Inferior parietal cortex (tissue), 1 donor: ENCODE measurements around the gene CHST4.
"Not testable (repeated sequence)": the region's sequence is repeated elsewhere in the genome, so short reads cannot be mapped to it uniquely, and the experiment has no call there.

Source experiments
- DNase-seq: peaks from one replicate; pipeline ENCODE4 v3.0.0-alpha.2; 2016; ENCODE audit errors: extremely low spot score

CHST4 gene

DNA sequence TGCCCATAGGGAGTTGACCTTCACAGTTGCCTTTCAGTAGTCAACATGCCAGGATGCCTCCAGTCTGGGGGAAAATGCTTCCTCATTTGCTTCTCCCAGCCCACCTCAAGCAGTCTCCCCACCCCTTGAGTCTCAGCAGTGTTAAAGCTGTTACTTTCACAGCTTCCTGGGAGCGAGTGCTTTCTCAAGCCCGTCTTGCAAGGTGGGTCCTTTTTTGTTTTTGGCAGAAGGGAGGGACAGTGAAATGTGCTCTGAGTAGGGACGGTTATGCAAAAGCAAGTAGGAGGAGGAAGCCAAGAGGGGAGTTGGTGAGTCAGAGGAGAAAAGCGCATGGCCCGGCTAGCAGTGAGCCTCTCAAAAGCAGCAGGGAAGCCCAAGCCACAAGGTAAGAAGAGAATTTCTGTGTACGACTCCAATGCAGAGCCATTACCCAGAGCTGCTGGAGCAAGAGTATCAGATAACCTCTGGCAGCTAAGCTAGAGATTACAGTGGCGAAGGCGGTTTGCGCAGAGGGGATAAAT, at the start of gene CHST4:
CHST4 (plus strand) TSS at position 316 of the 521 bp plus-strand sequence. CDS start 10,252 bp downstream, outside the sequence.
- no peak for DNase-seq

DNA sequence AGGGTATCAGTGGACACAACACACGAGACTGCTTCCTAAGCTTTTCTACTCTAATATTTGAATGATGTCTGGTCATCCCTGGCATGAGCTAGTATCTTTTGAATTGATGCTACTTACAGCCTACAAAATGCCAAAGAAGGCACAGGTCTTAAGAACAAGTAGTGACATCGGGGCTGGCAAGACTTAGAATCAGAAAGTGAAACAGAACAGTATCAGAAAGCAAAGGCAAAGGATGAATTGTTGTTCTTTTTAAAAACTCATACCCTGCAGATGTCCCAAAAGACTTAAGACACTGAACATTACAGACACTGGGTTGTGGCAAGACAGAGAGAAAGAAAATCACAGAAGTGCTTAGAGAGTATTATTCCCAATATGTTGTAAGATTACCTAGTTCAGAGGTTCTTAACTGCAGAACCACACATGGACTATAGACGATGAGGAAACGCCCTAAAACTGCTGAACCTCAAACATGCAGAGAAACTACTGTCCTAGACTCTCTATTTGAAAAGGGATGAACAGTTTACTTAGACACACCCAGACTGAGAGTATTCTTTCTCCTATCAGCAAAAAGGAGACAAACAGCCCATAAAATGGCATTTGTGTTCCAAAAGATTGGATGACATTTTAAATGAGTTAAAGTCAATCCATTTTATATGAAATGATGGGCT, 49.6 kb upstream of the CHST4 start:
- no peak for DNase-seq

DNA sequence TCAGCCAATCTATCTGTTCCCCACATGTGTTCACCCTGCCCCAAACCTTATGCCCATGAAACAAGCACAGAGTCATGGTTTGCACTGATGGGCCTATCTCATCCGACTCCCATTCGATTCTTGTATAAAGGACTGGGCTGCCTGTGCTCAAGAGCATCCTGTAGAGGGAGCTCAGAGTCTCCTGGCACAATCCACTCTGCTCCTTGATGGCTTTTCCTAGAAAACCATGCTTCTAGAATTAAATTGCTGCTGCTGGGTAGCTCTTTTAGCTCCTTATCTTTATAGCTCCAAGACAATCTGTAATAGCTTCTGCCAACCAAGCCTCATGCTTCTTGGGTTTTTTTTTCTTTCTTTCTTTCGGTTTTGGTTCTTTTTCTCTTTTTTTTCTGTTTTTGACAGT, 46.8 kb upstream of the CHST4 start:
- peak; percentile 38 for DNase-seq

DNA sequence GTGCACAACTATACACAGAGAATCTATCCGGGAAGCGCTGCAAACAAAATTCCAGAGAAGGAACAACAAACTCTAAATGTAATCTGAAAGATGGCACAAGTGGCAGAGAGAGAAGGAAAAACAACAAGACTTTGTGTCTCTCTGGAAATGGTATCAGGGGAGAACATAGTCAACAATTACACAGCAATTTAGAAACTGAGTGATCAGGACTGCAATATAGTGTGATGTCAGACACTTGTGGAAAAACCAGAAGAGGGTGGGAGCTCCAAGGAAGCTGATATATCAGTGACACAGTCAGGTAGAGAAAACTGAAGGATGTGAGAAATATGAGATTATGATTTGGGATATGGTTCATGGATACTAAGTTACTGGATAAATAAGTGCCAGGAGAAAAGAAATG, 45.3 kb upstream of the CHST4 start:
- no peak for DNase-seq

DNA sequence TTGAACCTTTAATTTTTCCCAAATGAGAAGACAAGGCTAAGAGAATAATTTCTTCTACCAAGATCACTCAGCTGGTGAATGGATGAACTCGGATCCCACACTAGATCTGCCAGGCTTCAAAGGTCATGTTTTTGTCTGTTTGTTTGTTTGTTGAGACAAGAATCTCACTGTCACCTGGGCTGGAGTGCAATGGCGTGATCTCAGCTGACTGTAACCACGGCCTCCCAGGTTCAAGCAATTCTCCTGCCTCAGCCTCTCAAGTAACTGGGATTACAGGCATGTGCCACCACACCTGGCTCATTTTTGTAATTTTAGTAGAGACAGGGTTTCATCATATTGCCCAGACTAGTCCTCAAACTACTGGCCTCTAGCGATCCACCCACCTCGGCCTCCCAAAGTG, 43.7 kb upstream of the CHST4 start:
- DNase-seq, result no peak

DNA sequence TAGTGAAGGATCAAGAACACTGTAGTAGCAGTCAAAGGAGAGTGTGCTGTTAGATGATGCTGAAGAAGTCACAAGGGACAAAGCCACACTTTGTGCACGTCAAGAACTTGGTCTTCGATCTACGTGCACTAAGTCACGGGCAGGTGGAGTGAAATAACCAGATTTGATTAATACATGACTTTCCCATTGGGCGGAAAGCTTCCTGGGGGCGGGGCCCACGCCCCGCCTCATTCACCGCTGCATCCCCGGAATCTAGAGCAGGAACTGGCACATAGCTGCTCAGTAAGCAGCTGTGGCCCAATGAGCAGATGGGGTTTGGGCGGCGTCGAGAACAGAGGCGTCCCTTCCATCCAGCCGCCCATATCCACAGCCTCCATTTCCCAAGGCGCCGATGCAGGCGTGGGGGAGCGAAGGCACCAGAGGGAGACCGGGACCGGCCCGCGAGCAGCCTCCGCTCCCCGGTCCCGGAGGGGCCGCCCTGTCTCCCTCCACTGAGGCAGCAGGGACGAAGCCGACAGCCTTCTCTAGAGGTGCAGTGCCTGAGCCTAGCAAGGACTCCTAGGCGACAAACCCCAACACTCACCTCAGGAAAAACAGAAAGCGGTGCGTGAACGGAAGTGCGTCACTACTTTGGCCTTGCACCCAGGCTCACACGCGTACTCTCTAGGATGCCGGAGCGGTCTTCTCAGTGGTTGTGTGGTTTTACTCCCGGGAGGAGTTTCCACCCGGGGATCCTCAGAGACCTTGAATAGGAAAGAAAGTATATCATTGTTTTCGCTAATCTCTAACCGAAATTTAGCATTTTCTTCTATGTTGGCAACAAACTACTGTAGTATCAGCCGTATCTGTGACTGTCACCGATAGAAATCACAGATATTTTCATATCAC, 42.0 kb upstream of the CHST4 start:
- peak; percentile 98 for DNase-seq

DNA sequence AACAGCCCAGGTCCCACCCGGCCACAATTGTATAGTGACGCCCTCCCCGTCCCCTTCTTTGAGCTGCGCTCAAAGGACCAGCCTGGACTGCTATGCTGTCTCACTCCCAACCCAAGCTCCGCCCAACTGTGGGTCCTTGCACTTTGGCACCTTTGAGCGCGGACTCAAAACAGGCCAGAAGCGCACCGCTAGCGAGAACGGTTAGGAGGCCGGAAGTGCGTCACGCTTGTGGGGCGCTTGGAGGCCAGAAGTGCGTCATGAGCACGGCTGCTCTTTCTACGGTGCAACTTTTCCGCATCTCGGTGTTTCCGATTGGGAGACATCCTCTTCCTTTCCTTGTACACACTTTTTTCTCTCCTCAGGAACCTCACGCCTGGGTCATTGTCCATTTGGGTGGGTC, 37.1 kb upstream of the CHST4 start, which contains the start of gene ZNF19:
ZNF19 (minus strand) TSS at position 203 of the 400 bp plus-strand sequence. CDS start 7,210 bp downstream, outside the sequence.
- no peak for DNase-seq

DNA sequence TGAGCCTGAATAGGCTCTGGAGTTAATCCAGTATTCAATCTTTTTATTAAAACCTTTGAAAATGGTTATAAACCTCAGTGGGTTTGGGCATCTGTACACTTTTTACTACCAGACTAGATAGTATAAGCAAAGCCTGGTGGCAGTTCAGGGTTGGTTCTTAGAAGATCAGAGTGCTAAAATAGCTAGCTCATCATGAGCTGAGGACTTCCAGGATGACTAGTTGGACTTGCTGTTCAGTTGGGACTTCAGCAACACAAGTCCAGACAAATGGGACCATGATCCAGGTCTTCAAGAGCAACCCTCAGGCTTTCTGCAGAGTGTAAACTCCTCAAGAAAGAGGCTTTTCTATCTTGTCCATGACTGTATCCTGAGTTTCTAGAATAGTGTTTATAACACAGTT, 35.9 kb upstream of the CHST4 start:
- DNase-seq, result no peak

DNA sequence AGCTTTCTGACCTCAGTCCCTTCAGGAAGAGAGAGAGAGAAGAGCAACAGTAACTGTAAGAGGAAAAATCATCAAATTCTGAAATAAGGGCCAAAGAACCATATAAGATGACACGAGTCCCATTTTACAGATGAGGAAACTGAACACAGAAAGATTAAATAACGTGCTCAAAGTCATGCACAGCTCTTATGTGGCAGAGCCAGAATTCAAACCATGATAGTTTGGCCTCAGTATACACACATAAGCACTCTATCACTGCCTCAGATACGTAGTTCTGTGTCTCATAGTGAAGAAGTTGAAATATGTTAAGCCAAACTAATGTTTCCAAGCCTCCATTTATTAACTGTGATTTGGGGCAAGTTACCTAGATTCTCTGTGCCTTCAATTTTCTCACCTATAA, 35.2 kb upstream of the CHST4 start:
- no peak for DNase-seq

DNA sequence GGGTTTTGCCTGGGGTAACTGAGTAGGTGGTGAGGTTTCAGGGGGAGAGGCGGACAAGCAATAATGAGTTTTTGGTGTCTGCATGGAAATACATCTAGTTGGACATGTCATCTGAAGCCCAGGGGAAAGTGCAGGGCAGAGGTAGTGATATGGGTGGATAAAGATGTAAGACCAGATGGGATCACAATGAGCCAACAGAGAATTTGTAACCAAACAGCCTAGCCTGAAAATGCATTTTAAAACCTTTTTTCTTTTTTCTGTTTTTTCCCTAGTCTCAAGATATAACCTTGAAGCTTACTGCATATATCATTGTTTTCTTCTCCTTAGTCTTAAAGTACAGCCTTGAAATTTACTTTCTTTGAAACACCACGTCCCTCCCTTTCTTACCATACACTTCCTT, 33.4 kb upstream of the CHST4 start:
- DNase-seq, result no peak

DNA sequence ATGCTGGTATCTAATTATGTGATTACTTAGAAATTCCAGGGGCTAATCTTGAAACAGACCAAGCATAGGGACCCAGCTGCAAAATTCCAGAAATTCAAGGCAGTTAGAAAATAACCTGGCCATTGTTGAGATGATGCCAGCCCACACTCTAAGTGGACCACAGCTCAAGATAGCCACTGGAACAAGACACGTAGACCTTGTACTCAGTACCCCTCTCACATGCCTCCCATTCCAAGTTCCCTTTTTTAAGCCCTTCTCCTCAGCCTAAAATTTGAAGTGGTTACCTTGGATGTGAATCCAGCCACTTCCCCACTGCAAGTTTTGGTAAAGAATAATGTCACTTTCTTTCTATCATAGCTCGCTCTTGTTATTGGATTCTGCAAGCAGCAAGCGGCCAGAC, 33.0 kb upstream of the CHST4 start:
- no peak for DNase-seq

DNA sequence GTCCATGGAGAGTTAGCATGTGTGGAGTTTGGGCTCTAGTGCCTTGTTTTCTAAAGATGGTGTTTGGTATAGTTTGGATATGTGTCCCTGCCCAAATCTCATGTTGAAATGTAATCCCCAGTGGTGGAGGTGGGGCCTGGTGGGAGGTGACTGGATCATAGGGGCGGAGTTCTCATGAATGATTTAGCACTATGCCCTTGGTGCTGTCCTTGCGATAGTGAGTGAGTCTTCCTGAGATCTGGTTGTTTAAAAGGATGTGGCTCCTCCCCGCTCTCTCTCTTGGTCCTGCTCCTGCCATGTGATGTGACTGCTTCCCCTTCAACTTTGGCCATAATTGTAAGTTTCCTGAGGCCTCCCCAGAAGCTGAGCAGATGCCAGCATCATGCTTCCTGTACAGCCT, 28.2 kb upstream of the CHST4 start:
- DNase-seq, result no peak

DNA sequence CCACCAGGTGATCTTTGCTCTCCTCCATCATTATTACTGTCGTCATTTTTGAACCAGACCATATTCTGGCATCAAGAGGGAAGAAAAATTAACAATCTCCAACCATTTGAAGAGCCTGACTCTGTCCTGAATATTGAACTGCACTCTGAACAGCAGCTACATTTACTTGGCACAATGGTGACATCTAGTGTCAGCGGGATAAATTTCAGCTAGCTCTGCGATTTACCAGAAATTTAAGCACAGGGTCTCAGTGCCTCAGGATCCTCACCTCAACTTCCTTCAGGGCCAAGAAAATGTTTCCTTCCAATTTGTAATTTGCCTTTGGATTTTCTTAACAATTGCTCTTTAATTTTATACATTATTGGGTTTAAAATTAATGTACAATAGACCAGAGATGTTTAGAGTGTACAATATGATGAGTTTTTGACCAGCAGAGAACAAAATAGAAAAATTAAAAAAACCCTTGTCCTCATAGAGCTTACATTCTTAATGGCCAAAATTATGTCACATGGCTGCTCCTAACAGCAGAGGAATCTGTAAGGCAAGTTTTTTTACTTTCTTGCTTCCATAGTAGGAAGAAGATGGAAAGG, 26.4 kb upstream of the CHST4 start:
- DNase-seq, result peak; percentile 81

DNA sequence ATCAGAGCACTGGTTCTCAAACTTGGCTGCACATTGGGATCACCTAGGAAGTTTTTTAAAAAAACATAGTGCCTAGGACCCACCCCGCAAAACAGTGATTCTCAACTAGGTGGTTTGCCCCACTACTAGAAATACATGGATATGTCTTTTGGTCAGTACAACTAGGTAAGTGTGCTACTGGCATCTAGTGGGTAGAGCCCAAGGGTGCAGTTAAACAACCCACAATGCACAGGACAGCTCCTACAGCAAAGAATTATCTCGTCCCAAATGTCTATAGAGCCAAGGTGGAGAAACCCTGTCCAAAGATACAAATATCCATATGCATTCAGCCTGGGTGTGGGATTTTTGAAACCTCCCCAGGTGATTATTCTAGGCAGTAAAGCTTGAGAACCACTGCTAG, 25.3 kb upstream of the CHST4 start:
- DNase-seq, result no peak

DNA sequence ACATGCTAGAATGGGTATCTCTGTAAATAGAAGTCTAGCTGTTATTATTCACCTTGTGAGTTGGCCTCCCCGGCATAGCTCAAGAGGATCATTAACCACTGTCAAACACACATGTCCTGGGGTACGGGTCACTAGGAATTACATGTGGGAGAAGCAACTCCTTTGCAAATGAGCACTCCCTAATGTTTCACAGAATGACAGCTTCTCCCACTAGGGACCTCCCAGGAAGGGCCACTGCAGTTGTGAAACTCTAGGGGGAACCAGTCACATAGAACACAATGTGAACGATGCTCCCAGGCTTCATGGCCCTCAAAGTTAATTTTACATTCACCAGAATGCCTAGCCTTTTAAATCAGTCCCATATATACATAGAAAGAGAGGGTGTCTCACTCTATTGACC, 24.7 kb upstream of the CHST4 start:
- DNase-seq, result no peak

DNA sequence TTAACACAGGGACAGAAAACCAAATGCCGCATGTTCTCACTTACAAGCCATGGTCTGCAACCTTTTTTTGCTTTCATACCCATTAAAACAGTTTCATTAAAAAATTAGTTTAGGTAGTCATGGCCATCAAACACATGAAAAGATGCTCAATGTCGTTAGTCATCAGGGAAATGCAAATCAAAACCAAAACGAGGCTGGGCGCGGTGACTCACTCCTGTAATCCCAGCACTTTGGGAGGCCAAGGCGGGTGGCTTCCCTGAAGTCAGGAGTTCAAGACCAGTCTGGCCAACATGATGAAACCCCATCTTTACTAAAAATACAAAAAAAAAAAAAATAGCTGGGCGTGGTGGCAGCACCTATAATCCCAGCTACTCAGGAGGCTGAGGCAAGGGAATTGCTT, 22.2 kb upstream of the CHST4 start:
- not testable (repeated sequence) for DNase-seq

DNA sequence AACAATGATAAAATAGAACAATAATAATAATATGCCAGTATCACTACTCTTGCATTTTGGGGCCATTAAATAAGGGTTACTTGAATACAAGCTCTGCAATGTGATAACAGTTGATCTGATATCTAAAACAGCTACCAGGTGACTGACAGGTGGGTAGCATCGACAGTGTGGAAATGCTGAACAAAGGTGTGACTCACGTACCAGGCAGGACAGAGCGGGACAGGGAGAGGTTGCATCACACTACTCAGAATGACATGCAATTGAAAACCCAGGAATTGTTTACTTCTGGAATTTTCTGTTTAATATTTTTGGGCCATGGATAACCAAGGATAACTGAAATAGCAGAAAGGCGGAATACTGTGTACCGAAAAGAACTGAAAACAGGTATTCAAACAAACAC, 21.3 kb upstream of the CHST4 start:
- no peak for DNase-seq

DNA sequence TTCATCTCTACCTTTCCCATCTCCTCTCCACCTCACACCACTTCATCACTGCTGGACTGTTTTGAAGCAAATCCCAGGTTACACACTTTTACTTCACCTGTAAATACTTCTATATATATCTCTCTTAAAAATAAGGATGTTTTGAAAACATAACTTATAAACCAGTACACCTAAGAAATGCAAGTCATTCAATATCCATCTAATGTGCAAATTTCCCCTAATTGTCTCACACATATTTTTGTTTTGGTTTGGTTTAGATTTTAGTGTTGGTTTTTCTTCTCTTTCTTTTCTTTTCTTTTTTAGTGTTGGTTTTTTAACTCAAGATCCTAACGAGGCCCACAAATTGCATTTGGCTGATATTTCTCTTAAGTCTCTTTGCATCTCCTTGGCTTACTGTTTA, 19.2 kb upstream of the CHST4 start:
- no peak for DNase-seq

DNA sequence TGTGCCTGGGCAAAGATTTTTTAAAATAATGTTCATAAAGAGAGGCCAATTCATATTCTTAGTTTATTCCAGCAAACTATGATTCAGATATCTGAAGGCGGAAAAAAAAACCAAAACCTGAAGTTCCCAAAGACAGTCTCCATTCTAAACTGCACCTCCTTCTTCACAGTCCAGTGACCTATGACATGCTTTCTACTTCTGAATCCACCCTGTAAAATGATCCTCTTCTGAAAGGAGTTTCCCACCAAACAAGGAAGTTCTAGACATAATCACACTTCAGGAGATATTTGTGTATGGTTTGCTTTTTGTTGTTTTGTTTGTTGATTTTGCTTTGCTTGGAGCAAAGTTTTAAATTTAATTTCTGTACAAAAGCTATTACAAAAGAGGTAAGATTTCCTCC, 12.9 kb upstream of the CHST4 start:
- DNase-seq, result no peak

DNA sequence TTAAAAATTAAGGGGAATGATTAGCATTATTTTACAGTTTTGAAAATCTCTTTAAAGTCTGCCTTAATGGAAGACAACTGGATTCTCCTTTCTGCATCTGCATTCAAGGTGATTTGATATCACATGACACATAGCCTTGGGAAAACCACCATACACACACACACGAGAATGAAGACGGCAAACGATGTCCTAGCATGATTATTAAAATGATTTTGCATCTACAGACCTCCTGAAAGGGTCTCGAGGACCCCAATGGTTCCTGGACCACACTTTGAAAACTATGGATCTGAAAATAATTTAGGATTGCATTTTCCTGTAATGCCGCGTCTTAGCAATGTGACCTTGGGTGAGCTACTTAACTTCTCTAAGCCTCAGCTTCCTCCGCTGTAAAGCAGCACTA, 11.8 kb upstream of the CHST4 start:
- no peak for DNase-seq

DNA sequence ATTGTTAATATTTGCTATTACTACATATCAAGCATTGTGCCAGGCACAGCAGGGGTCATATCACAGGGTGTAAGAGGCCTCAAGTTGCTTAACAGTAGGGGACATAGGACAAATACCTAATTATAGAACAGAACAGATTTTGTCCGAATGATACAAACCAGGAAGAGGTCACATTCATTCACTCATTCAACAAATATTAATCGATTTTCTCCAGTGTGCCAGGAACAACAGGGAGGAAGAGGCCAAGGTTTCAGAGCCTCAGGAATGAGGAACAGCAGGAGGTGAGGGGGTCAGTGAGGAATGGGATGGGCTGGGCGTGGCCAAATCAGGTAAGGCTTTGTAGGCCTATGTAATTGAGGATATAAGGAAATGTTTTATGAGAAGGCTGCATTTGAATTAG, 11.2 kb upstream of the CHST4 start:
- DNase-seq, result no peak

DNA sequence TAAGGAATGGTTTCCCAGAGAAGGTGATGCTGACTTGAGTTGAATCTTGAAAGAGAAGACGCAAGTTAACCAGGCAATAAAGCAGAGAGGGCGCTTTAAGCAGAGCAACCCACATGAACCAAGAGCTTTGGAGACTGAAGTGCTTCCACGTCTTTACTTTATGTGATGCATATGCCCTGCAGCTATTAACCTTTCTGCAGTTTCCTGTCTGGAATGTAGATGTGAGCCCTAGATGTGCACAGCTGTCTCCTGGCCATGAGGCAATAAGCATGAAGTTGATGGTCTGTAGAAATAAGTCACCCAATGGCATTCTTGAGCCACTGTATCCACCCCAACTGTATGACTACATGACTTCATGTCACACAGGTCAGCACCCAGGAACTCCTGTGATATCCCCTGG, 5.7 kb upstream of the CHST4 start:
- DNase-seq, result no peak
